GM12874 (cell line): Measurements from ENCODE around the gene ZNF138.

Experiments
- CTCF ChIP-seq: IDR thresholded peaks from 2 replicates; pipeline ENCODE4 v1.5.1; 2011; ENCODE audit warnings: low read depth, mild to moderate bottlenecking, control low read depth, low read length, moderate library complexity; ENCODE audit not compliant: insufficient read depth

Gene ZNF138

GRCh38 chr7:64774204-64774842 is 19.9 kb upstream of the ZNF138 start:
- no peak for TF ChIP-seq CTCF

- TF ChIP-seq CTCF = no peak
Measured at GRCh38 chr7:64775289-64775688, 18.9 kb upstream of the ZNF138 start.

GRCh38 chr7:64787295-64787694 is 6.9 kb upstream of the ZNF138 start:
- no peak for TF ChIP-seq CTCF

GRCh38 chr7:64793106-64793755 is 997 bp upstream of the ZNF138 start:
- TF ChIP-seq CTCF = no peak

- TF ChIP-seq CTCF = no peak
Measured at GRCh38 chr7:64795176-64795575, 948 bp downstream of the ZNF138 start.

- no peak for TF ChIP-seq CTCF
Measured at GRCh38 chr7:64802699-64803098, 8.5 kb downstream of the ZNF138 start.

- no peak for TF ChIP-seq CTCF
Measured at GRCh38 chr7:64807731-64808365, 13.6 kb downstream of the ZNF138 start.
